HuH-7 (cell line): ENCODE data around the gene SLC1A4.
"Not testable (repeated sequence)": the region's sequence is repeated elsewhere in the genome, so short reads cannot be mapped to it uniquely, and the experiment has no call there.

Experiments used
- DNase-seq: peaks from one replicate; pipeline ENCODE4 v3.0.0; 2011; ENCODE audit warnings: low spot score

SLC1A4 gene

GRCh38 chr2:64995041-64995440 is 5.8 kb downstream of the SLC1A4 start:
- DNase-seq = no peak

DNA sequence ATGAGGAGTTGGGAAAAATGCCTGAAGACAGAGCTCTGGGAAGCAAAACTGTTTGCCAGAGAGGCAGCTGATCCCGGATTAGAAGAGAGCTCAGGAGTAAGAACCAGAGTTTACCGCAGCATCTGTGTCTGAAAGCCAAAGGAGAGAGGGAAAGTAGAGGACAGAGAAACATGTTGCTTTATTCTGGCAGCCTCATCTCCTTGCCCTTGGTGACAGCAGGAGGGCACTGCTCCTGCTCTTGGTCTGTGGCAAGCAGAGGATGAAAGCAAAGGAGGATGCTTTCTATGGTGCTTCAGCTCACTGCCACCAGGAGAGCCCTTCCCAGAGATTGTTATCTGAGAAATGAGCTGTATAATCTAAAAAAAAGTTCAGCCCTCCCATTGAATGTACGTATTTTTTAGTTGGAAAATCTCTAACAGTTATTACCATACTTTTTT is 7.7 kb downstream of the SLC1A4 start:
- DNase-seq = no peak

DNA sequence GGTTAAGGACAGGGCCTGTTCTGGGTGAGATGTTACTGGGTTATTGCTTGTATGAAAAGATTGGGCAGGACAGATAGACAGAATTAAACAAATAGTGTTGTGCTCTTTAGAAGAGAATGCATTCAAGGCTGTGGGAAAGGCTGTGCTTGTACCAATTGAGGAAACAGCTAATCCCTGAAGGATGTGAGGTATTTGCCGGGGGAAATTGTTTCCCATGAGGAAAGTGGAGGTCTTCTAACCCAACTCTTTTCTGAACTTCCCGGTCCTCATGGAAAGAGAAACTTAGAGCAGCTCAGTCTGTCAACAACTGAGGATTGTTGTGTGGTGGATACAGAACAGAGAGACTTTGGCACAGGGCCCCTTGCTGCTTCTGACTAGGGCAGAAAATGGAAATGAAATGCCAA is 9.5 kb downstream of the SLC1A4 start:
- no peak for DNase-seq

DNA sequence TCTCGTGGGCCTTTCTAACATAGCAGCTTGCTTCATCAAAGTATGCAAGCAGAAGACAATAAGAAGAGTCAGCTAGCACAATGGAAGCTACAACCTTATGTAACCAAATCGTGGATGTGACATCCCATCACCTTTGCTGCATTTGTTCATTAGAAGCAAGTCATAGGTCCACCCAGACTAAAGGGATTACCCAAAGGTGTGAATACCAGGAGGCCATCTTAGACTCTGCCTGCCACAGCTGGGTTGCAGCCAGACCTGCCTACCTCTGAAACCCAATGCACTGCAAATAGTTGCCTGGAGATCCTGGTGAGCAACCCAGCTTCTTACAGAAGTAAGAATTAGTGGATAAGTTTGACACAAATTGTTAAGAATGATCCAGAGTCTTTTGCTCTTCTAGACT is 10.6 kb downstream of the SLC1A4 start:
- no peak for DNase-seq

- no peak for DNase-seq
Observed at GRCh38 chr2:65000644-65001043, 11.4 kb downstream of the SLC1A4 start.

DNA sequence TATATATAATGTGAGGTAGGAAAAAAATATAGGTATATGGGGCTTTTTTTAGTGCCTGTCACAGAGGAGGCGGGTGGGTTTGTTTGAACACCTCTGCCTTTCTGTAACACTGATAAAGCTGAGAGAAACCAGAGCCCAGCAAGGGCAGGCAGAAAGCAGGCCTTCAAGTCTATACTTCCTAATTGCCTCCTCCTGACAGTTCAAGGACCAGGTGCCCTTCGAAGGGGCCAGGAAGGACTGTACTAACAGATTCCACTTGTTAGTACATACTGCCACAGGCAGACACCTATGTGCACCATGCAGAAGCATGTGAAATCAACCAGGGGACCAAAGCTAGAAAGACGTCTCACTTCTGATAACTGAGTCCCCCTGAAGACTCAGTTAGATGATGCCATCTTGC is 13.8 kb downstream of the SLC1A4 start:
- DNase-seq = no peak

DNA sequence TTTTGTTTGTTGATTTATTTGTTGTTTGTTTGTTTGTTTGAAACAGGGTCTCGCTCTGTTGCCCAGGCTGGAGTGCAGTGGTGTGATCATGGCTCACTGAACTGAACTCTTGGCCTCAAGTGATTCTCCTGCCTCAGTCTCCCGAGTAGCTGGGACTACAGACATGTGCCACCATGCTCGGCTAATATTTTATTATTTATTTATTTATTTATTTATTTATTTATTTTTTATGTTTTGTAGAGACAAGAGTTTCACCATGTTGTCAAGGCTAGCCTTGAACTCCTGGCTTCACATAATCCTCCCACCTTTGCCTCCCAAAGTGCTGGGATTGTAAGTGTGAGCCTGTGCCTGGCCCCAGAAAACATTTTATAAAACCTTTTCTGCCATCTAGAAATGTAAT is 15.0 kb downstream of the SLC1A4 start:
- not testable (repeated sequence) for DNase-seq

- DNase-seq = no peak
Observed at GRCh38 chr2:65013776-65014175, 24.6 kb downstream of the SLC1A4 start.

DNA sequence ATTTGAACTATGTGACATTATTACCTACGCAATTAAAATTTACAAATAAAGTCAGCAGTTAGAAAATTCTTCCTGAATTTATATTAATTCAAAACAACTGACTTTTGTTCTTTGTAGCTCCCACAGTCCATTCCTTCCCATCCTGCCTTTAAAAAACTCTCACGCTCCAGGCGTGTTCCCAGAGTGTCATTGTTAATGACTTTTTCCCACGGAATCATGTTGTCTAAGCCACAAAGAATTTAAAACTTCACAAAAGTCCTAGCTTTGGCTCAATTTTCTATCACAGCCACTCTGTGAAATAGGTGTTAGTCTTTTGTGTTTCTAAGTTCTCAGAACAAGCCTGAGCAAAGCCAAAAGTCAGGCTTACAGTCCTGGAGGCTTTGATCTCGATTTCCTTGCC is 26.5 kb downstream of the SLC1A4 start:
- DNase-seq = no peak

GRCh38 chr2:65016789-65017188 is 27.6 kb downstream of the SLC1A4 start:
- DNase-seq = no peak

DNA sequence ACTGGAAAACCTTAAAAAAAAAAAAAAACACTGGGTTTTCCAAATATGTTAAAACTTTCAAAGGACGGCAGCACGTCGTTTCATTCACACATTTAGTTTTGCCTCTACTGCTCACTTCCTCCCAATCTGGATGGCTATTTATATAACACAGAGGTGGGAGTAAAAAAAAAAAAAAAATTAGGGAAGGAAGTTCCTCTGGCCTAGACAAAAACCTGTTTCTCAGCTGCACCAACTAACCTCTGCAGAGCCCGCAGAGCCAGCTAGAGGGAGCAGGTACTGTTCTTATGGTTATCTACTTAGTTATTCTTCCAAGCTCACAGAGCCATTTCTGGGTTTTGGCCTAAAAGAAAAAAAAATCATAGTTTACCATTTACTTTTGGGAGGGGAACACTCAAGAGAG is 28.1 kb downstream of the SLC1A4 start:
- no peak for DNase-seq

- DNase-seq = no peak
Observed at GRCh38 chr2:65018141-65018582, 29.0 kb downstream of the SLC1A4 start.

DNA sequence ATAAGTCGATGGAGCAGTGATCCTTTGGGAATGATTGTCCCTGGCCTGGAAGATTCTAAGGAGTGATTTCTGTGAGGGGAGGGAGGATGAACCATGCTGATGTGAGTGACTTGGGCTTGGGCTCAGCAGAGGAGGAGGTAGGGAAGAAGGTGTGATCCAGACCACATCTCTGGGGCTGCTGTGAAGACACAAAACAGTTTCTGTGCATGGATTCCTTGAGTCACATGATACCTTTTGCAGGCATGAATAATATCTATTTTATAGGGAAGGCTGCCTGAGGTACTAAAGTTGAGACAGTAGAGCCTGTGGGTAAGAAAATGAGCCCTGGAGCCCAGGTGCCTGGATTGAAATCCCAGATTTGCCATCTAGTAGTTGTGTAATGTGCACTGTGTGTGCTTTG is 29.8 kb downstream of the SLC1A4 start:
- no peak for DNase-seq

DNA sequence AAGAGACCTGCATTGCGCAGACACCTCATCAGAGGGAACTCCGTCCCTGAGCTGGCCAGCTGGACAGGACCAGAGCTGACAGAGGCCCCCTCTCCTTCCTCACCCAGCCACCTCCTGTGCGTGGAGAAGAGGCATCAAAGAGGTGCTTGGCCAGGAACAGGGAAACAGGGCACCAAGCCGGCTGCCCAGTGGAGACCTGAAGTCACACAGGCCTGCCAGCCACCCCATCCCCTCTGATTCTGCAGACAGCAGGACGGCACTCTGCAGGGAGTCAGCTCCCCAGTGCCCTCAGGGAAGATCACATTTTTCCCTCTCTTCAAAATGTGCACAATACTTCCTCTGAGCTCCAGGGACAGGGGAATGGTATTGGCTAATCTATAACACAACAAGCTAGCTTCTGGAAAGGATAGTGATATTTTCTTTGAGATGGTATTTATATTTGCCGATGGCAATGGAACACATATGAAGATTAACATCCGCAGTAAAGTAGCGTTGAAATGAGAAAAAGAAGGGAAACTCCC is 30.5 kb downstream of the SLC1A4 start:
- DNase-seq = no peak

DNA sequence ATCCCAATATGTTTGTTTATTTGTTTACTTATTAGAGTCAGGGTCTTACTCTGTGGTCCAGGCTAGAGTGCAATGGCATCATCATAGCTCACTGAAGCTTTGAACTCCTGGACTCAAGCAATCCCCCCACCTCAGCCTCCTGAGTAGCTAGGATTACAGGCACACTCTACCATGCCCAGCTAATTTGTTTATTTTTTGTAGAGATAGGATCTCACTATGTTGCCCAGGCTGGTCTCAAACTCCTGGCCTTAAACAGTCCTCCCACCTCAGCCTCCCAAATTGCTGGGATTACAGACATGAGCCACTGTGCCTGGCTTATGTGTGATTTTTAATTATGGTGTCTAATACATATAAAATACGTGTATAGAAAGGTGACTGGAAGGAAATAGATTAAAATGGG is 31.1 kb downstream of the SLC1A4 start:
- not testable (repeated sequence) for DNase-seq

DNA sequence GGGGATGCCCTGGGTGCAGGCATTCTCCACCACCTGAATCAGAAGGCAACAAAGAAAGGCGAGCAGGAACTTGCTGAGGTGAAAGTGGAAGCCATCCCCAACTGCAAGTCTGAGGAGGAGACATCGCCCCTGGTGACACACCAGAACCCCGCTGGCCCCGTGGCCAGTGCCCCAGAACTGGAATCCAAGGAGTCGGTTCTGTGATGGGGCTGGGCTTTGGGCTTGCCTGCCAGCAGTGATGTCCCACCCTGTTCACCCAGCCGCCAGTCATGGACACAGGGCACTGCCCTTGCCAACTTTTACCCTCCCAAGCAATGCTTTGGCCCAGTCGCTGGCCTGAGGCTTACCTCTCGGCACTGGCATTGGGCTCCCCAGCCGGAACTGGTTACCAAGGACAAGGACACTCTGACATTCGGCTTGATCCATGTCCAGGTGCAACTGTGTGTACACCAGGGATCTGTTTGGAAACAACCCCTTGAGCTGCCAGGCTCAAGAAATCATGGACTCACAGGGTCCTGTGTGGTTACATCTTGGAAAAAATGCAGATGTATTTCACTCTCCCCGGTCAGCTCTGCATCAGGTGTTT is 31.8 kb downstream of the SLC1A4 start:
- no peak for DNase-seq

DNA sequence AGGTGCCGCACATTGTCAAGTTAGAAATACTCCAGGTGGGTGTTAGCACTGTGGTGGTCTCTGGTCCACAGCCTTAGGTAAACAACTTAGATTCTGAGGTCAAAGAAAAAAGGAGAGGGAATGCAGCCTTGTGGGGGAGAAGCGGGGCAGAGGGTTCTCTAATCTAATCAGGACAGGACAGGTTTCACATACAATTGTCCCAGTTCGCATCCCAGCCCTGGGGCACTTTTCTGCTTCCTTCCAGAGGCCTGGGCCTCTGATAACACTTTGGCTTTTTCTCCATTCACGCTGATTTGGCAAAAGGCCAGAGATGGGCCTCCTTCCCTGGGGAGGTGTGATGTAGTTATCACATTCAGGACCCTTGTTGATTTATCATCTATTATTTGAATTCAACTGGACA is 32.5 kb downstream of the SLC1A4 start:
- no peak for DNase-seq

DNA sequence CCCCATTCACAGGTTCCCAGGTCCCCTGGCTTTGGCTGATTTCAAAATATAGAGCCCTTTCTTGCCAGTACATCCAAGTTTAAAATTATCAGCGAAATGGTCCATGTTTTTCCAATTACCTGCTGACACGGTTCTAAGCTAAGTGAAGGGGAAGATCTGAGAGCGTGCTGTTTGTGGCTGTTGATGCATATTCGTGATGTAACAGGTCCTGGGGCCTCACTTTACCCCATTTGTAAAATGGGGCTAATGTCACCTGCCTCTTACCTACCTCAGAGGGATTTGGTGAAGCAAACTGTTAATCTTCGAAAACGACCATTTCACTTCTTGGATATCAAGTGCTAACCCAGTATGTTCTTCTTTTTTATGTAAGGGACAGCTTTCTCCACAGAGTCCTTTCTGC is 33.0 kb downstream of the SLC1A4 start:
- no peak for DNase-seq

GRCh38 chr2:65023742-65024141 is 34.5 kb downstream of the SLC1A4 start:
- DNase-seq = no peak

DNA sequence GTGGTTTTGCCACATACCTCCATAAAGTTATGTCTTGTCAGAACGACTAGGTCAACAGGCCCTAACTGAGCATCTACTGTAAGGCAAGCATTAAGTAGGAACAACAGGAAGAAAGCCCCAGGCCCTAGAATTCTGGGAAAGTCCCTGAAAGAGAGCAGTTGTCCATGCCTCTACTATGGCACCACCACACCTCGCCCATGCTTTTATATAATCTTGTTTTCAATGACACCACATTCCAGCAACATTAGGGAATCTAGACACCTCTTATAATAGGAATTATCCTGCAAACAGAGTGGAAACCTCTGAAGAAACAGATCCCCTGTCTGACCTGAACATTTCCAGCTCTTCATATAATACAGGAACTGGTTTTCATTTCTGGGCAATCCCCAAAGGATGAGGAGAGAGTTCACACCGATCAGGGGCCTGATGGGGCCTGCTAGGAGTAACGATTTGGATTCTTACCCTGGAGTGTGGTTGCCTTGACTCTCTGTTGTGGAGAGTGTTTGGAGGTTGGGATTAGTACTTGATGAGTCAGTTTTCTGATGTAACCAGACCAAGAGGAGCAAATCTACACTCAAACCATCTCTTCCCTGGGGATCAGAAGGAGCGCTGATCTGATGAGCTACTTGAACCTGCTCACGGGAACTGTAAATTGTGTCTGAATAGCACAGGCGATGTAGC is 35.1 kb downstream of the SLC1A4 start:
- no peak for DNase-seq

- DNase-seq = no peak
Observed at GRCh38 chr2:65025453-65026123, 36.4 kb downstream of the SLC1A4 start.

GRCh38 chr2:65026154-65026553 is 37.0 kb downstream of the SLC1A4 start:
- no peak for DNase-seq
